Panc1 (cell line): ENCODE measurements around the gene MTRF1L. TPM values are rescaled to one million over a fixed set of nuclear protein-coding genes. Genes with fewer than 3 reads are reported as not detected.

Experiments used
- ATAC-seq: fragments of 200-7000 bp; cut with Tn5 transposase; 2 replicates; pipeline ENCODE4 v1.9.1; 2020; ENCODE audit warnings: mild to moderate bottlenecking, moderate library complexity
- BruUV-seq: library from RNA; stranded (reverse); fragments of 400-500 nt; replicated peaks from 2 replicates; lab custom pipeline; 2021; lab: Mats Ljungman, UMichigan
- CTCF ChIA-PET: fragments of 300-600 bp; sonication (Branson Sonifier 250); formaldehyde crosslinking; loops from one replicate; lab custom pipeline; 2022; ENCODE audit warnings: antibody characterized with exemption; lab: Charles Lee
- POLR2A ChIA-PET: fragments of 300-600 bp; sonication (Branson Sonifier 250); formaldehyde crosslinking; loops from one replicate; lab custom pipeline; 2022; ENCODE audit warnings: antibody characterized with exemption; lab: Charles Lee
- DNase-seq: peaks from one replicate; pipeline ENCODE4 v3.0.0-alpha.2; 2010; ENCODE audit warnings: low read depth, low spot score
- H3K27ac ChIP-seq: 2 replicates; pipeline ENCODE4 v1.5.1; 2011; ENCODE audit warnings: mild to moderate bottlenecking, low read length, inconsistent platforms
- H3K27me3 ChIP-seq: fragments of 200-500 bp; sonication (Bioruptor generic); 2 replicates; pipeline ENCODE4 v1.6.0; 2014; ENCODE audit warnings: low read length, inconsistent platforms; ENCODE audit not compliant: control insufficient read depth, insufficient read depth
- H3K36me3 ChIP-seq: fragments of 200-500 bp; sonication (Bioruptor generic); 2 replicates; pipeline ENCODE4 v1.5.1; 2014; ENCODE audit warnings: inconsistent platforms, mild to moderate bottlenecking, low read length, moderate library complexity; ENCODE audit not compliant: control insufficient read depth, insufficient read depth
- H3K4me1 ChIP-seq: 2 replicates; pipeline ENCODE4 v1.5.1; 2011; ENCODE audit warnings: inconsistent platforms, mild to moderate bottlenecking, low read length, moderate library complexity; ENCODE audit not compliant: control insufficient read depth, insufficient read depth
- H3K4me3 ChIP-seq, 2 experiments: 2 replicates each; pipeline ENCODE4 v1.5.1; 2011 to 2012; ENCODE audit warnings: low read depth in 2 of 2, low read length in 2 of 2, mild to moderate bottlenecking in 2 of 2, inconsistent platforms in 1 of 2, moderate library complexity in 1 of 2
- H3K9me3 ChIP-seq: fragments of 200-500 bp; sonication (Bioruptor generic); 2 replicates; pipeline ENCODE4 v1.5.1; 2014; ENCODE audit warnings: low read depth, mild to moderate bottlenecking, inconsistent platforms, low read length, moderate library complexity; ENCODE audit not compliant: control insufficient read depth, insufficient read depth
- CTCF ChIP-seq: fragments of 450-650 bp; IDR thresholded peaks from 2 replicates; pipeline ENCODE4 v1.5.1; 2017; ENCODE audit warnings: mild to moderate bottlenecking
- POLR2AphosphoS5 ChIP-seq: IDR thresholded peaks from 2 replicates; pipeline ENCODE4 v1.6.1; 2012; ENCODE audit warnings: mild to moderate bottlenecking, low read depth, low read length, moderate library complexity
- REST ChIP-seq, 2 experiments: IDR thresholded peaks; 2 replicates each; pipeline ENCODE4 v1.6.1; 2011 to 2012; ENCODE audit warnings: low read depth in 2 of 2, control low read depth in 1 of 2, low read length in 1 of 2, mild to moderate bottlenecking in 1 of 2, moderate library complexity in 1 of 2; ENCODE audit not compliant: insufficient read depth in 1 of 2
- SIN3A ChIP-seq: IDR thresholded peaks from 2 replicates; pipeline ENCODE4 v1.6.1; 2012; ENCODE audit warnings: low read depth, mild to moderate bottlenecking, low read length, moderate library complexity, borderline replicate concordance; ENCODE audit not compliant: insufficient read depth
- TCF7L2 ChIP-seq: IDR thresholded peaks from 2 replicates; pipeline ENCODE4 v1.6.1; 2011; ENCODE audit warnings: mild to moderate bottlenecking, low read depth, low read length, inconsistent platforms
- in situ Hi-C: cut with HindIII; loops from 2 replicates; pipeline ENCODE4 v1.10.0; 2016; ENCODE audit warnings: low sequenced_read_pairs, low pct_unique_long_range_greater_than_20kb
- intact Hi-C: fragments of 100-400 bp; cut with micrococcal nuclease; formaldehyde crosslinking; loops from one replicate; pipeline ENCODE4 v1.10.0; 2022; ENCODE audit not compliant: unreplicated experiment
- total RNA-seq: library from RNA; stranded (reverse); gene quantifications from one replicate; pipeline ENCODE4 v1.2.1, GENCODE V29; 2021; ENCODE audit not compliant: unreplicated experiment

Gene MTRF1L
- total RNA-seq, 1 experiment from 2014 or later, result 22.7 TPM

GRCh38 chr6:152948150-152948768 is 54.2 kb downstream of the MTRF1L start:
- POLR2A ChIA-PET, result no interaction called here
- H3K27me3 ChIP-seq, result 0 out of 2 replicates have a peak, but pooled peaks cover 4% of the 10 kb centered on the region
- H3K4me1 ChIP-seq, result peaks cover 4% of the 10 kb centered on the region; the same call in 1 of the 2 replicates
- no peak for TF ChIP-seq TCF7L2
- TF ChIP-seq REST (IDR thresholded peaks at IDR 0.05; ENCODE audit: insufficient read depth in 1 of 2, low read depth in 2 of 2, low read length in 1 of 2), result no peak
- TF ChIP-seq CTCF, result peak; percentile 78
- DNase-seq (peak; percentile 20), ATAC-seq (peak; percentile 92)
- H3K36me3 ChIP-seq, result no peaks in the 10 kb centered on the region
- BruUV-seq, result no TSS peak
- in situ Hi-C loops, result no loop called here
- CTCF ChIA-PET, result interaction anchor here (0.6 to 2.1 kb wide), 8 partner anchors 40 to 642 kb away, joined by 4 to 14 read pairs (median 5); partner anchors contain the start of gene VIP
- H3K9me3 ChIP-seq, result no peaks in the 10 kb centered on the region
- intact Hi-C loops, result loop anchor here (1.0 to 2.0 kb wide), 3 partner anchors 84 to 395 kb away; no protein-coding TSS in a partner anchor
- H3K27ac ChIP-seq, result no peak overlapping the region
- peak overlapping the region in 1 of 2 experiments; percentile 29; a peak in 1 of 4 replicates for H3K4me3 ChIP-seq

GRCh38 chr6:152946995-152947394 is 55.5 kb downstream of the MTRF1L start:
- no TSS peak for BruUV-seq
- Histone ChIP-seq H3K27me3 (0 out of 2 replicates have a peak, but pooled peaks cover 4% of the 10 kb centered on the region), H3K4me3 (no peak overlapping the region), H3K9me3 (no peaks in the 10 kb centered on the region), H3K4me1 (peaks cover 4% of the 10 kb centered on the region; the same call in 1 of the 2 replicates), H3K27ac (no peak overlapping the region), H3K36me3 (no peaks in the 10 kb centered on the region)
- ChIA-PET POLR2A (no interaction called here), CTCF (interaction anchor here (1.6 kb wide), 1 partner anchor 82 kb away, joined by 6 read pairs; no protein-coding TSS in a partner anchor)
- TF ChIP-seq POLR2AphosphoS5, result no peak
- TF ChIP-seq CTCF, result no peak
- TF ChIP-seq SIN3A, result no peak
- no peak for TF ChIP-seq REST (IDR thresholded peaks at IDR 0.05; ENCODE audit: insufficient read depth in 1 of 2, low read depth in 2 of 2, low read length in 1 of 2)
- no peak for TF ChIP-seq TCF7L2
- DNase-seq (no peak), ATAC-seq (no peak)
- in situ Hi-C loops (no loop called here), intact Hi-C loops (no loop called here)
